ENCODE data around the gene GABRB2. TPM values are rescaled to one million over a fixed set of nuclear protein-coding genes. Genes with fewer than 3 reads are reported as not detected.

Gene GABRB2
- total RNA-seq, 1 donor from 2014 or later = not detected

DNA sequence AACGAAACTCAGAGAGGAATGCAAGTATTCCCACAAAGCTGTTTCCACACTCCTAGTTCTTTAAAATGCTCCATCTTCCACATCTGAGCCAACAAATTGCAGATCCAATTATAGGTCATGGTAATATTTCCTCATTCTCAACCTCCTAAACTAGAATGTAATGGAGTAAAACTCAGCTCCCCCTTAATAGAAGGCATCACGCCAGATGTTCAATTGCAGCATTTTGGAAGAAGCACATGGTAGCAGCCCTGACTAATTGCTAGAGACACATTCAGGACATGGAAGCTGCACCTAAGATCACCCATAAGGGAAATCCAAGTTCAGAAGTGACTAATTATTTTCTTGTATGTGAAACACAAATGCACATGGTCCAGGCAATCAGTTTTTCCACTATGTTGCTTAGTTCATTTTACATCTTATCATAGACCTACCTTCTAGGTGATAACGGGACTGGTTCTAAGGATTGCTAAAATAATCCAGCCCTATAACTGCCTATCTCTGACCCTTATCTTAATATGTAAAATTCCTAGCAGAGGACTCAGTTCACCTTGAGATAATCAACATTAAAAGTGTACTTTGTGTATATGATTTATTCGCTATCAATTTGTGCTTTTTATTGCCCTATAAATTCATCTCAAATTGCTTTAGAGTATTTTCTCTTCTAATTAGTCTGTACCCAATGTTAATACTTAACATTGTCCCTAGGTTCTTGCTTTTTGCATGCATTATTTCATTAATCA lies 75.1 kb downstream of the GABRB2 start:
- ATAC-seq = no peak

DNA sequence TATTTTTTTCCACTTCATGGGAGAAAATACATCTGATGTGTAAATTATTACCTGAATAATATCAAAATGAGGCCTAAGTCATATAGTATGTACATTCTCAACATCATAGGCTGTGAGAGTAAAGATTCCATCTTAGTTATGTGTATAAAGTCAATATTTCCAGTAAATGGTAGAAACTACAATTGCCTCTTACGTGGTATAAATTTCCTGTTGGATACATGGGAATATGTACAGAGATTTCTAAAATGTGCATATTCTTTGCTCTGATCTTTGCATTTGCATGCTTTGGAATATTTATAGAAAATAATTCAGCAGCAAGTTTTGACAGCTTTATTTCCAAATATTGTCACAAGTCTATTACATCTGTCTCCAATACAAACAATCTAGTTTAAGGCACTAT lies 78.8 kb downstream of the GABRB2 start:
- no peak for ATAC-seq

DNA sequence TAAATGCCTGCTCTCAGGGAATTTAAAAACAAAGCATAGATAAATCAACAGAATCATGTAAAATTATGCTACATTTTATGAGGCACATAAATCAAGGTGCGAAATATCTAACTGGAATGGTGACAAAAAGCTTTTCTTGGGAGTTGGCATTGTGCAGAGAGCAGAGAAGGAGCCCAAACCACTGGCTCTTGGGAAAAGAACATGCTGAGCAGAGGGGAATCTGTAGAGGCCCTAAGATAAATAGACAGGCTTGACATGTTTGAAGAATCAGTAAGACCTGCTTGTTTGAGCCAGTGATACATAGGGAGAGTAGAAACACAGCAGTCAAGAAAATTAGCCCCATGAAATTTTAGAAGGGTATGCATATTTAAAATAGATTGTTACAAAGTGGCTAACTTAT lies 85.8 kb downstream of the GABRB2 start:
- ATAC-seq = no peak

DNA sequence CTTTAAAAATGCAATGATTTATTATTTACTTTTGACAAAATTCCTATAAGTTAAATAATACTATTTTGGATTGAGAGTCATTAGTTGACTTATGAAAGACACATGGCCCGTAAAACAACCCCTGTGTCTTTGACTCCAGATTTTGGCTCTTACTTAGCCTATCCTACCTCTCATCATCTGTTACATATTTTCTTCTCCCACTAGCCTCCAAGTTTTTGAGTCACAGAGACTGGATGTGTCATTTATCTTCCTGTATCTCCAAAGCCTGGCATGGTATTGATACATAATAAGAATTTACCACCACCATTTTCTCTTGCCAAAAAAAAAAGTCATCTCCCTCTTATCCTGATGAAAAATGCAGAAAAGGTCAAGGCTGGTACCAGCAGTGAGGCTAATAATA lies 99.9 kb downstream of the GABRB2 start:
- no peak for ATAC-seq

DNA sequence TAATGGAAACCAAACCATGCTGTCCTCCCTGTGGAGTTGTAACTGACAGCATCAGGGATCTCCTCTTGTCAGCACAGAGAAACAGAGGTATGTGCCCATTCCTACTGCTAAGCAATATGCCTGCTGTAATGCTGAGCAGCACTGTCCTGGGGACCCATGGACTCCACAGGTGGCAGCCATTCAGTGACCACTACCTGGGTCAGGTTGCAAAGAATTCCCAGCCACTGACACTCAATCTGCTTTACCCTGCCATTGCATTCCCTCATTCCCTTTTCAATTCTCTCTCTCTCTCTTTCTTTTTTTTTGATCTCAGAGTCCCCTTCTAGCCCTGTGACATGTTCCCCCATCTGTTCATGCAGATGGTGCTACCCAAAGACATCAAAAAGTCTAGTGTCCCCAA lies 104.1 kb downstream of the GABRB2 start:
- no peak for ATAC-seq

DNA sequence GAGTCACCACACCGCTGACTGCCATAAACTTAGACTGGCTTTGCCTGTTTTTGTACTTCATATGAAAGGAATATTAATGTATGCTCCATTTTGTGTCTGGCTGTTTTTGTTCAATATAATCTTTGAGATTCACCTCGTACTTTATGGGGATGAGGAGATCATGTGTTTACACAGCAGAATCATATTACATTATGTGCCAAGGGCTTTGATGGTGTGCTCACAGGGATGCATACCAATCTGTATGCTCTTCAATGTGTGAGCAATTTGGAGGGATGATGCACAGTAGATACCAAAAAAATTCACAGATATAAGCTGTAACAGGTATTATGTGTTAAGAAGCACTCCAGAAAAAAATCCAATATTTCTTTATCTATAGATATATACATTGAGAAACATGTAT lies 113.7 kb downstream of the GABRB2 start:
- ATAC-seq = no peak

DNA sequence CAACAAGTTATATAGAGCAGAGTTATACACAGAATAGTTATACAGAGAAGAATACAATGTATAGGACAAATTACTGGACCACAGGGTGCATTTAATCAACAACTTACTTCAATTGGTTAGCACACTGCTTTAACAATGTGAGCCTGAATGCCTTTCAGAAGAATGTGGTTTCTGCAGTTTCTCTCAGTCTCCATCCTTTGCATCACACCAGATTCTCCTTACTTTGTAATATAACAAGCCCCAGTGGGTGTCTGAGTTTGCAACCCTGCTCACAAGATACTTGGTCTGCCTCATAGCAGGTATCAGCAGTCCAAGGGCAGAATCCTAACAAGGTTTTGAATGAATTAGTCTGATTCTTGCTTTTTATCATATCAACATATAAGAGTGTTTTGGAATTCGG lies 114.6 kb downstream of the GABRB2 start:
- no peak for ATAC-seq

DNA sequence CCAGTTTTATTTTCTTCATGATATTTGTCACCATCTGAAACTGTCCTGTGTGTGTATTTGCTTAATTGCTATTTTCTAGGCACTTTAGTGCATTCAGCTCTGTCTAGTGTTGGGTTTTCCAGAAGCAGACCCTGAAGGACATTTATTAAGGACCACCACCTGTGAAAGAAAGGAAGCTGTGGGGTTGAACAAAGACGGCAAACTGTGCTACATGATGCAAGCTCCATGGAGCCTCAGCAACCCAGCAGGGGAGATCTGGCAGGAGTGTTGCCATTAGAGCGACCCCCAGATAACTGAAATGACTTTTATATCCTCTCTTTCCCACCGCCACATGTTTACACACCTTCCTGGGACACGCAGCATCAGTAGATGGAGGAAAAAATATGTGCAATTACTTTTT lies 125.5 kb downstream of the GABRB2 start:
- no peak for ATAC-seq

DNA sequence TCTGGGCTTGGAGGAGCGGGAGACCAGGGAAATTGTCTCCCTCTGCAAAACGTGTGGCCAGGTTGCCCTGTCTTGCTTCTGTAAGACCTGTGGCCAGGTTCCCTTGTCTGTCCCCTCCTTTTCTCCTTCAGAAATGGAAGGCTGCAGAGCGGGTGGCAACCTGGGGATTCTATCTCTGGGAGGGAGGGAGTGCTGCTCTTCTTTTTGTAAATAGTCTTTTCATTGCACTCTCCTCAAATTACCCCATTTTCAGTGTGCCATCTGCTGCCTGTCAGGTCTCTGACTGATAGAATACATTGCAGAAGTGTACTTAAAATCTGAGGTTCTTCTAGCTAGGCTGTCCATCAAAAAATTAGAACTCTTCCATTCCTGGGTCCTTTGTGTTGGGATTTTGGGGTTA lies 126.0 kb downstream of the GABRB2 start:
- ATAC-seq = no peak

DNA sequence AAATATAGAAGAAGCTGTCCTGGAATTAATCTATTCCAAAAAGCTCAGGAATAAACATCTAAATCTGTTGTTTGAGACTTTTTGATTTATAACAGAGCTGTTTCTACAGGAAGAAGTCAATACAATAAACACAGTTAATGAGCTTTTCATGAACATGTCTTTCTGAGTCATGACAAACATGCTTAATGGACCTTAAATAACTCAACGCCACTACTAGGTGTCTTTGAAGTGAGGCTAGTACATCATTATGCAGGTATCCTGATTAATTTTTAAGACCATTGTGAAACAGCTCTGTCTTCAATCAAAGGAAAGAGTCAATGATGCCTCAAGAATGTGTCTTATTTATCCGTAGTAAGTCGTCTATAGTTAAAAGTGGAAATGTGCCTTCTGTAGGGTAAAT lies 131.6 kb downstream of the GABRB2 start:
- no peak for ATAC-seq

DNA sequence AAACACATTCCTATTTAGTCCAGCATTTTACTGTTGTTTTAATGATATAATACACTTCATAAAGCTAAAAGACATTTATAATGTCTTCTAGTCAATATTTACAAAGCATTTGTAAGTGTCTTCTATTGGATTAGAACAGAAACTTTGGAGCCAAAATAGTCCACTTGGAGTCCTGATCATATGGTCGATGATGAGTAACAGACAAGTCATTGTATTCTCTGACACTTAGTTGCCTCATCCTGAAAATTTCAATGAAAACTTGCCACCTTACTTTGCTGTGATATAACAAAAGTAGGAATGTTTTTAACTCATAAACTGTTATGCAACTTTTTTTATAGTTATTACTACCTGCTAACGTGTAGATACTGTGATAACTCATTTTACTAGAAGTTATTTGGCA lies 132.5 kb downstream of the GABRB2 start:
- ATAC-seq = no peak

DNA sequence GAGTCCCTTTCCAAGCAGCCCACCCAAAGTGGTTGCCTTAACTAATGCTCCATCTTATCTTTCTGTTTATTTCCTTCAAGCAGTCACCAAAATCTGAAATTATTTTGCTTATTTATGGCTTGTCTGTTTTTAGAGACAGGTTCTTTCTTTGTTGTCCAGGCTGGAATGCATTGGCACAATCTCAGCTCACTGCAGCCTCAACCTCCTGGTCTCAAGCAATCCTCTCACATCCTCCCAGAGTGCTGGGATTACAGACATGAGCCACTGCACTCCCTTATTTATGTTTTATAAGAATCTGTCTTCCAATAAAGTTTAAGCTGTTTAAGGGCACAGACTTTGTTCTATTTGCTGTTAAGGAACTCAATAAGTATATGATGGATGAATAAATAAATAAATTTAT lies 133.7 kb downstream of the GABRB2 start:
- no peak for ATAC-seq

DNA sequence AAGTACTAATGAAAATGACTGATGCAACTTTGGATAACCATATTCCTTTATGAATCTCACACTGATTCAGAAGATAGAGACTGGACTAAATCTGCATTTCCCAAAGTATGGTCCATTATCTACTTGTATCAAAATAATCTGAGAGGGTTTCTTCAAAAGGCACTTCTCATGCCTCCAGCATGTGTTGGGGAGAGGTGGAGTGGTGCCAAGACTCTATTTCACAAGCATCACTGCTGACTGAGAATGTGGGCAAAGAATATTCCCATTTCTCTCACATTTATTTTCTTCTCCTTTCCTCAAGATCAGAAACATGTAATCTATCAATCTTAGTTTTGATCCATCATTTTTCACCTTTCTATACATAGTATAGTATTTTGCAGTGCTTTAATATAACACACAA lies 135.4 kb downstream of the GABRB2 start:
- ATAC-seq = no peak

DNA sequence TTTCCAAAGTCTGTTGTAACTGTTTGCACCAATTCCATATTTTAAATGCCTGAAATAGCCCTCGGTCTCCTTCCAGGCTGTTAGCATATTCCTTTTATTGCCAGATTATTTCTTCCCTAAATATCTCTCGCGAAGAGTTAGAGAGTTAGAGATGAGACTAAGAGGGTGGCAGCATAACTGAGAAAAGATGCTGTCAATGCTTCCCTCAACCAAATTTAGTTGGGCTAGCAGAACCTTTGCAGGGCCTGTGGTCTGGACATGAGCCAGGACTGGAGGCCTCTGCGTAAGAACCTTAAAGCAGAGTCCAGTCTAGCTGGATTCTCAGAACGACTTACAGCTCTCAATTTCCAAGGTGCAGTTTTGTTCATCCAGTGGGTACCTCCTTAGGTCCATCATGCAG lies 135.9 kb downstream of the GABRB2 start:
- no peak for ATAC-seq

DNA sequence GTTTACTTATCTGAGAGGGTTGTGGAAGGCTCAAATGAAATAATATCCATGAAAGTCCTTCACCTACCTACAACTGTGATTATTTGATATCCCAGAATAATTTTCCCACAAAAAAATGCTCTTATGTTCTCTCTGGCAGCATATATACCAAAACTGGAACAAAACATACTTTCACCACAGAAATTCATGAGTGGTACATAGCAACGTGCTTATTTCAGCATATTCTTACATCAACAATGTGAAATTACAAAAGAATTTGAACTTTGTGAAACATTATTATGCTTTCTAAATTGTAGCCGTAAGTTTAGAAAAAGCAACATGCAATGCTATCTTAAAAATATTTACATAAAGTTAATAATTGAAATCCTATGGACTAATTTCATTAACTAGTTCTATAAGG lies 137.1 kb downstream of the GABRB2 start:
- no peak for ATAC-seq

DNA sequence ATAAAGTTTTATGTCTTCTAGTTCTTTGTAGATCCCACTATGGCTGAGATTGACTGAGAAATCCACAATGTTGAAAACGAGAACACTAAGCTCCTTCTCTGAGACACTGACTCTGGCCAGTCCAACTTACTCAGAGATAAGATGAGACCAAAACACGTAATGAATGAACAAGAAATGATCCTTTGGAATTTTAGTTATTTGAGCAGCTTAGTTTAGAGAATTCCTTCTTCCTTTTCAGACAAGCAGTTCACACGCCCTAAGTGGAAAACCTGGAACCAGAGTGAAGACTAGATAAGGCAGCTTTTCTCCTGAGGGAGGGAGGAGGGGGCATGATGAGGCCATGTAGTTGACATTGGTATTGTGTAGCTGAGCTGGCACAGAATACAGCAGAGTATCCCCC lies 139.6 kb downstream of the GABRB2 start:
- no peak for ATAC-seq

DNA sequence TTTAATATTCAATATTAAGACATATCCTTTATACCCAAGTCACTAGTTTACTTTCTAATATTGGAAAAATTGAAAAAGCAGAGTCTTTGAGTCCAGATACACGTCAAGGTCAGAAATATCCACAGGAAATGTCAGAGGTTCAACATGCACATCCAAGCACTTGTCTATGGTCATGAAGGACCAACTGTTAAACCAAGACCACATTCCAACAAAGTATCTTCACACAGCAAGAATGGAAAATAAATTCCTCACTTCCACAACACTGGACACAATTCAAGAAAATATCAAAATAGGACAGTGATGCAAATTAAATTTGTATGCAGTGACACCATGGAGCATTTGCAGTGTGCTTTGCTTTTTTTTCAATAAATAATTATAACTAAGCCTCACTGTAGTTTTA lies 142.5 kb downstream of the GABRB2 start:
- no peak for ATAC-seq

DNA sequence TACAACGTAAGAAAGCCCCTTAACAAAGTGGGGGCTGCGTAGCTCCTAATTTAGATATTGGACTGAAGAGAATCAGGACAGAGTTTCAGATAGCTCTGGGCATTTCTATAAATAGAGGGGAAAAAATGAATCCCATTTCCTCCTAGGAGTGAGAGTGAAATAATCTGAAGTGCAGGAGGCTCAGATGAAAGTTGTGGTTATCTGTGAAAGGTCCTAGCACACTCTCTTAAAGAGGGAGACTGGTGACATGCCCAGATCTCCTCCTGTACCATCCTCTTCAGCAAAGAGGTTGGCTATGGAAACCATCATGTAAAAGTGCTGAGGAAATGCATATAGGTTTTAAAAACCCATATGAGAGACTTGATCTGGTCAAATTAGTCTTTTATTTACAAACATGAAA lies 143.4 kb downstream of the GABRB2 start:
- no peak for ATAC-seq

DNA sequence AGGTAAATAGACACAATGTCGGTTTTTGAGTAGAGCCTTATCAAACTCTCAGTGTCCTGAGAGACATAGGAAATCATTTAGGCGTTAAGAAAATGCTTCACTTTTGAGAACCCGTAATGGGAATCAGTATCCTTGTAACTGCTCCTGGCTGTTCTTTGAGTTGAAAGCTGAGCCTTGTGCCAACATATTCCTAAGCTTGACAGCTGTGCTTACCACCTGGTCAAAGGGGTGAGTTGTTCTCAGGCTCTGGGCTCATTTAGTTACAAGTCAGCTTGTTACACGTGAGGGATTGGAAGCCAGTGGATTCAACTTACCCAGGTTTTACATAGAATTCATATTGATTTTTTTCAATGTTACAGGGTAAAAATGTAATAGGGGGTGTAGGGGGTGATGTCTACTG lies 145.9 kb downstream of the GABRB2 start:
- no peak for ATAC-seq

DNA sequence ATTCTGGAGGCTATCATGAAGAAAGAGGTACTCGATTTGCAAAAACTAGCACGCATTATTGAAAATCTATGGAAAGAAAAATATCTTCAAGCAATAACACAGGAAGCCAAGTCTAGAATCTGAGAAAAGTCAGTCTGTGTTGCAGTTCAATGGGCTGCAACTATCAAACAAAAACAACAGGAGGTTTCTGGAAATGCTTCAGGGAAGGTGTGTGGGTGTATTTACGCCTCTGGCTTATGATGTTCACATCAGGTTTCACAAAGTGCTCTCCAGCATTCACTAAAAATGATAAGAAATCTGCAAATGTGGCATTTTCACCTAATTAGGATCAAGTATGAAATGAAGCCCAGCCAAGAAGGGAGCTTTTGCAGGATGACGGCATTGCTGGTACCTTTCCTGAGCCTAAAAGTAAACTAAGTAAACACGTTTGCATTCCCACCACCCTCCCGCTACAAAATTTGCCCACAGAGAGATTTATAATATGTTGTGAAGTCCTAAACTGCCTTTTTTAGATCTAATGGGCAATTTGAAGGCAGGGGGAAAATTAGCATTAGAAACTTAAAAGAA lies 146.4 kb downstream of the GABRB2 start:
- ATAC-seq = no peak

DNA sequence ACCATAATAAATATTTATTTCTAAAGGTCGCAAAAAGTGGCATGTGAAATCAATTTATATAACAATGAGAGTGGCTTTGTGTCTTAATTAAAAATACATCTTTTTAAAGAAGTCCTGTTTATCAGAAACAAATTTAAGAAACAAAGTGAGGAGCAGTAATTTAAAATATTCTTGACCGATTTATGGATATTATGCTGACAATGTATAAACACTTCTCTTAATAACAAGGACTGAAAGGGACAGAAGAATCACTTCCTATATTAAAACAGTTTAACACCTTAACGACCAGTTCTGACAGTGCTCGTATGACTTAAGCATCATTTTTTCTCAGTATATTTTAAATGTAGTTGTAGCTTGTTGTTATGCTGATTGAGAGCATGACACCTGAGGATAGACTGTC lies 149.1 kb downstream of the GABRB2 start:
- no peak for ATAC-seq

DNA sequence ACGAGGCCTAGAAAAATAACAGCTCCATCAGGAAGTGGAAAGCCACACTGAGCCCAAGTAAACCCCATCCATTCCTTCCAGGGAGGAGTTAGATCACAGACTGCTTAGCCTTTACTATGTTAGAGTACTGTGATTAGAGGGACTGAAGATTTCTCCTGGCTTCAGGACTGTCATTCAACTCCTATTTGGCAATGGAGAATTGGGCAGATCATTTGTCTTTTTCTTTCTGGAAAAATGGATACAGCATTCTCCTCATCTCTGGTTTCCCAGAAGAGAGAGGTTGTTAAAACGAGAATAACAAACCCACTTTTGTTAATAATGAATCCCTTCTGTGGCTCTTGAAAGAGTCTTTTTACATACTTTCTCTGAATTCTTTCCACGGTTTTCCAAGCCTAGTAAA lies 150.4 kb downstream of the GABRB2 start:
- ATAC-seq = no peak

DNA sequence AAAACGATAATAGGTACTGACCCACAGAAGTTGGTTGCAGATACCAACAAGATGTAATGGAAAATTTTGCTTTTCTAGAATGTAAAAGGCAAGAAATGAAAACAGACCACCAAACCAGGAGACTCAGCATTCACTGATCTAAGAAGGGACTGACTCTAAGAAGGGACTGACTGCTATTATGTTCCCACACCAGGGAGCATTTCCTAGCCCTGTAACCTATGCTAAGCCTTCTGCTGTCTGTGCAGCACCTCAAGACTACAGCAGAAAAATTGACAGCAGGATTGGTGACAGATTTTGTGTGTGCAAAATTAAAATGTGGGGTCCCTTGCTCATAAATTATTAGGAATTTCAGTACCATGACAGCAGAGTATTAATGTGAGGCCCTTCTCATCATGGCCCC lies 154.8 kb downstream of the GABRB2 start:
- ATAC-seq = no peak

DNA sequence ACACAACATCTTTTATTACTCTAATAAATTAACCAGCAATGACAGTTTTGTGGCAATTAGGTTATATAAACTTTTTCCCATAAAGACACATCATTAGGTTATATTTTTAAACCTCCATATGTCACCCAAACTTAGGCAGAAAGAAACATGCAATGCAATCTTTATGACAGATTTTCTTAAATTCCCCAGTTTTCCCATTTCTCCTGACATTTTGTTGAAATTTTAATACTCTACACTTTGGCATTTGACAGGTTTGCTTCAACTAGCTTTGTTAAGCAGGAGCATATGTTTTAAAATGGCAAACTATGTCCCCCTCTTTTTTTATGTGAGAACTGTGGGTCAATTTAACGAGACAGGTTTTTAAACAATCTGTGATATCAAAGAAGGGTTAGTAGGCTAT lies 155.5 kb downstream of the GABRB2 start:
- no peak for ATAC-seq

DNA sequence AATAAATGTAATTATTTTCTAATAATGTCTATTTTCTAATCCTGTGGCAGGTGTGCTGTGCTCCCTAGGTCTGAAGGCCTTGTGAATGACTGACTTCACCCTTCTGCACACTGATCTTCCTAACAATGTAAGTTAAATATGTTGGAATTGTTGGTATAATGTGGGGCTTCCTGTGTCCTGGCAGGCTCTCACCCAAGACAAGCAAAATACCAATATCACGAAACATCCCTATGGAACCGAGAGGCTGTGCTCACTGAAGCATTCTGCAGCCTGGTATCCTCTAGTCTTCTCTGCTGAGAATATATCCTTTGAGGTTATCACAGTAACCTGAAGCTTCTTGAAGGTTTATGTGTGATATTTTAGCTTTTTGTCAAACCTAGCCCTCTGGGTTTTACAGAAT lies 159.4 kb downstream of the GABRB2 start:
- ATAC-seq = no peak
